ENCODE data around the gene PRR20G. TPM values are rescaled to one million over a fixed set of nuclear protein-coding genes. Genes with fewer than 3 reads are reported as not detected.

The PRR20G gene
- total RNA-seq, 2 experiments from 2014 or later, result not detected

GRCh38 chr3:127305499-127306060 is 17.7 kb upstream of the PRR20G start:
- Histone ChIP-seq H3K27me3 (ENCODE audit: control insufficient read depth in 1 of 2, insufficient read depth in 2 of 2, low read length in 2 of 2) (no peaks in the 10 kb centered on the region), H3K4me3 (ENCODE audit: low read length) (no peak overlapping the region), H3K4me1 (ENCODE audit: insufficient read depth, low read length) (no peaks in the 10 kb centered on the region), H3K27ac (ENCODE audit: low read depth in 1 of 2, low read length in 2 of 2) (no peak overlapping the region), H3K36me3 (ENCODE audit: insufficient read depth, low read length) (no peaks in the 10 kb centered on the region), H3K9me3 (ENCODE audit: control insufficient read depth in 1 of 2, insufficient read depth in 1 of 2, low read length in 2 of 2) (peaks cover 0 to 13% of the 10 kb centered on the region in 2 experiments)
- Mint-ChIP-seq H3K9me3 (no peaks in the 10 kb centered on the region), H3K36me3 (ENCODE audit: low read depth) (no peaks in the 10 kb centered on the region), H3K27me3 (peaks cover 26% of the 10 kb centered on the region), H3K27ac (no peak overlapping the region), H3K4me3 (no peak overlapping the region), H3K4me1 (ENCODE audit: low read depth) (no peaks in the 10 kb centered on the region)
- POLR2A ChIA-PET, result no interaction called here
- CTCF ChIA-PET, result no interaction called here
- DNase-seq (no peak), ATAC-seq (ENCODE audit: poor library complexity) (no peak)
- intact Hi-C loops (cut with DNase I, micrococcal nuclease), result no loop called here
- TF ChIP-seq, protein P1, sequence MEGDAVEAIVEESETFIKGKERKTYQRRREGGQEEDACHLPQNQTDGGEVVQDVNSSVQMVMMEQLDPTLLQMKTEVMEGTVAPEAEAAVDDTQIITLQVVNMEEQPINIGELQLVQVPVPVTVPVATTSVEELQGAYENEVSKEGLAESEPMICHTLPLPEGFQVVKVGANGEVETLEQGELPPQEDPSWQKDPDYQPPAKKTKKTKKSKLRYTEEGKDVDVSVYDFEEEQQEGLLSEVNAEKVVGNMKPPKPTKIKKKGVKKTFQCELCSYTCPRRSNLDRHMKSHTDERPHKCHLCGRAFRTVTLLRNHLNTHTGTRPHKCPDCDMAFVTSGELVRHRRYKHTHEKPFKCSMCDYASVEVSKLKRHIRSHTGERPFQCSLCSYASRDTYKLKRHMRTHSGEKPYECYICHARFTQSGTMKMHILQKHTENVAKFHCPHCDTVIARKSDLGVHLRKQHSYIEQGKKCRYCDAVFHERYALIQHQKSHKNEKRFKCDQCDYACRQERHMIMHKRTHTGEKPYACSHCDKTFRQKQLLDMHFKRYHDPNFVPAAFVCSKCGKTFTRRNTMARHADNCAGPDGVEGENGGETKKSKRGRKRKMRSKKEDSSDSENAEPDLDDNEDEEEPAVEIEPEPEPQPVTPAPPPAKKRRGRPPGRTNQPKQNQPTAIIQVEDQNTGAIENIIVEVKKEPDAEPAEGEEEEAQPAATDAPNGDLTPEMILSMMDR (IDR thresholded peaks at IDR 0.05), result no peak

DNA sequence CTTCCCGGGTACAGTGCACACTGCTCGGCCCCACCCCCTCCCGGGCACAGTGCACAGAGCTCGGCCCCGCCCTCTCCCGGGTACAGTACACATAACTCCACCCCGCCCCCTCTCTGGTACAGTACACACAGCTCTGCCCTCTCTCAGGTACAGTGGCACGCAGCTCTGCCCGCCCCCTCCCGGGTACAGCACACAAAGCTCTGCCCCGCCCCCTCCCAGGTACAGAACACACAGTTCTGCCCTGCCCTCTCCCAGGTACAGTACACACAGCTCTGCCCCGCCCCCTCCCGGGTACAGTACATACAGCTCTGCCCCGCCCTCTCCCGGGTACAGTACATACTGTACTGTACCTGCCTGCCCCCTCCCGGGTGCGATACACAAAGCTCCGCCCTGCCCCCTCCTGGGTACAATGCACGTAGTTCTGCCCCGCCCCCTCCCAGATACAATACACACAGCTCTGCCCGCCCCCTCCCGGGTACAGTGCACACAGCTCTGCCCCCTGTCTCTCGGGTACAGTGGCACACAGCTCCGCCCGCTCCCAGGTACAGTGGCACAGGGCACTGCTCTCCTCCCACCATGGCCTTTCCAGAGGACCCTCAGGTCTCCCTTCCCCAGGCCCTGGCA is 16.4 kb upstream of the PRR20G start:
- no peak overlapping the region for H3K4me3 Mint-ChIP-seq
- no peak overlapping the region for H3K4me3 ChIP-seq (ENCODE audit: low read length)
- no peaks in the 10 kb centered on the region for H3K4me1 ChIP-seq (ENCODE audit: insufficient read depth, low read length)
- H3K36me3 ChIP-seq (ENCODE audit: insufficient read depth, low read length), result no peaks in the 10 kb centered on the region
- TF ChIP-seq, protein P1 (IDR thresholded peaks at IDR 0.05), result no peak
- no peaks in the 10 kb centered on the region for H3K27me3 ChIP-seq (ENCODE audit: control insufficient read depth in 1 of 2, insufficient read depth in 2 of 2, low read length in 2 of 2)
- no peaks in the 10 kb centered on the region for H3K4me1 Mint-ChIP-seq (ENCODE audit: low read depth)
- peaks cover 0 to 13% of the 10 kb centered on the region in 2 experiments for H3K9me3 ChIP-seq (ENCODE audit: control insufficient read depth in 1 of 2, insufficient read depth in 1 of 2, low read length in 2 of 2)
- DNase-seq (no peak), ATAC-seq (ENCODE audit: poor library complexity) (no peak)
- H3K9me3 Mint-ChIP-seq, result no peaks in the 10 kb centered on the region
- intact Hi-C loops (cut with DNase I, micrococcal nuclease), result no loop called here
- H3K36me3 Mint-ChIP-seq (ENCODE audit: low read depth), result no peaks in the 10 kb centered on the region
- H3K27me3 Mint-ChIP-seq, result peaks cover 26% of the 10 kb centered on the region
- no peak overlapping the region for H3K27ac Mint-ChIP-seq
- H3K27ac ChIP-seq (ENCODE audit: low read depth in 1 of 2, low read length in 2 of 2), result no peak overlapping the region
- CTCF ChIA-PET, result no interaction called here
- POLR2A ChIA-PET, result no interaction called here

GRCh38 chr3:127299276-127299675 is 11.4 kb upstream of the PRR20G start:
- no peak overlapping the region for H3K4me3 Mint-ChIP-seq
- Histone ChIP-seq H3K36me3 (ENCODE audit: insufficient read depth, low read length) (no peaks in the 10 kb centered on the region), H3K27me3 (ENCODE audit: control insufficient read depth in 1 of 2, insufficient read depth in 2 of 2, low read length in 2 of 2) (peaks cover 0 to 9% of the 10 kb centered on the region in 2 experiments), H3K27ac (ENCODE audit: low read depth in 1 of 2, low read length in 2 of 2) (no peak overlapping the region), H3K4me3 (ENCODE audit: low read length) (no peak overlapping the region), H3K4me1 (ENCODE audit: insufficient read depth, low read length) (no peaks in the 10 kb centered on the region), H3K9me3 (ENCODE audit: control insufficient read depth in 1 of 2, insufficient read depth in 1 of 2, low read length in 2 of 2) (no peaks in the 10 kb centered on the region)
- no peak overlapping the region for H3K27ac Mint-ChIP-seq
- ATAC-seq (ENCODE audit: poor library complexity) (no peak), DNase-seq (peak in 3 of 14 experiments; percentile 6 to 65 (median 55))
- ChIA-PET CTCF (no interaction called here), POLR2A (no interaction called here)
- TF ChIP-seq, protein P1 (IDR thresholded peaks at IDR 0.05), result no peak
- no peaks in the 10 kb centered on the region for H3K9me3 Mint-ChIP-seq
- no peaks in the 10 kb centered on the region for H3K36me3 Mint-ChIP-seq (ENCODE audit: low read depth)
- no peaks in the 10 kb centered on the region for H3K4me1 Mint-ChIP-seq (ENCODE audit: low read depth)
- H3K27me3 Mint-ChIP-seq, result peaks cover 32% of the 10 kb centered on the region
- intact Hi-C loops (cut with DNase I, micrococcal nuclease), result no loop called here
